RWPE1 (cell line): ENCODE results near the gene METTL22.

Experiments
- CTCF ChIA-PET: fragments of 350-600 bp; sonication (Branson Sonifier 250); formaldehyde crosslinking; extraction: SDS; loops from one replicate; lab custom pipeline; 2021; lab: Yijun Ruan, JAX
- POLR2A ChIA-PET: fragments of 400-600 bp; formaldehyde crosslinking; extraction: SDS; loops from one replicate; lab custom pipeline; 2020; ENCODE audit warnings: antibody characterized with exemption; ENCODE audit not compliant: low non-redundant PET; lab: Yijun Ruan, JAX
- DNase-seq: peaks from one replicate; pipeline ENCODE4 v3.0.0; 2012; ENCODE audit warnings: low spot score
- H3K27ac ChIP-seq: fragments of 450-650 bp; 2 replicates; pipeline ENCODE4 v1.5.1; 2017
- TF ChIP-seq, protein P1 (sequence below): fragments of 450-650 bp; conservative IDR thresholded peaks from 2 replicates; pipeline ENCODE4 v1.5.1; 2017; ENCODE audit warnings: low read depth, mild to moderate bottlenecking

The METTL22 gene

DNA sequence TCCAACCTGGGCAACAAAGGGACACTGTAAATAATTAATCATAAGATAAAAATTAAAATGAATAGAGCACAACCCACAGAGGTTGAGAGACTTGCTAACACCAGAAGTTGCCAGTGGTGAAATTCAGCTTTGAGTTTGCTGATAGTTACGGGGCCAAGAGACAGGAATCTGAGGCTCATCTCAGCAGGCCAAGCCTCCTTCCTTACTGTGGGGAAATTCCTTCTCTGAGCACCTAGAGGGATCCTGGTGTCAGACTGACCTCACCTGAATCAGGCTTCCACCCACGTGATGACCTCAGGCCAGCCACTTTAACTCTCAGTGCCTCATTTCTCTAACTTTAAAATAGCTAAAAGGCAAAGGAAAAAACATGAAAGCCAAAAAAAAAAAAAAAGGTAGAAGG is 57.7 kb downstream of the METTL22 start:
- peak overlapping the region; percentile 53; the same call in 1 of the 2 replicates for H3K27ac ChIP-seq
- TF ChIP-seq, protein P1, sequence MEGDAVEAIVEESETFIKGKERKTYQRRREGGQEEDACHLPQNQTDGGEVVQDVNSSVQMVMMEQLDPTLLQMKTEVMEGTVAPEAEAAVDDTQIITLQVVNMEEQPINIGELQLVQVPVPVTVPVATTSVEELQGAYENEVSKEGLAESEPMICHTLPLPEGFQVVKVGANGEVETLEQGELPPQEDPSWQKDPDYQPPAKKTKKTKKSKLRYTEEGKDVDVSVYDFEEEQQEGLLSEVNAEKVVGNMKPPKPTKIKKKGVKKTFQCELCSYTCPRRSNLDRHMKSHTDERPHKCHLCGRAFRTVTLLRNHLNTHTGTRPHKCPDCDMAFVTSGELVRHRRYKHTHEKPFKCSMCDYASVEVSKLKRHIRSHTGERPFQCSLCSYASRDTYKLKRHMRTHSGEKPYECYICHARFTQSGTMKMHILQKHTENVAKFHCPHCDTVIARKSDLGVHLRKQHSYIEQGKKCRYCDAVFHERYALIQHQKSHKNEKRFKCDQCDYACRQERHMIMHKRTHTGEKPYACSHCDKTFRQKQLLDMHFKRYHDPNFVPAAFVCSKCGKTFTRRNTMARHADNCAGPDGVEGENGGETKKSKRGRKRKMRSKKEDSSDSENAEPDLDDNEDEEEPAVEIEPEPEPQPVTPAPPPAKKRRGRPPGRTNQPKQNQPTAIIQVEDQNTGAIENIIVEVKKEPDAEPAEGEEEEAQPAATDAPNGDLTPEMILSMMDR = no peak
- ChIA-PET POLR2A (interaction anchor here (0.6 kb wide), 1 partner anchor 190 kb away, joined by 5 read pairs; the partner anchor contains the start of gene CARHSP1), CTCF (interaction anchor here (0.6 kb wide), 1 partner anchor 60 kb away, joined by 3 read pairs; no protein-coding TSS in a partner anchor)
- DNase-seq = peak; percentile 51

DNA sequence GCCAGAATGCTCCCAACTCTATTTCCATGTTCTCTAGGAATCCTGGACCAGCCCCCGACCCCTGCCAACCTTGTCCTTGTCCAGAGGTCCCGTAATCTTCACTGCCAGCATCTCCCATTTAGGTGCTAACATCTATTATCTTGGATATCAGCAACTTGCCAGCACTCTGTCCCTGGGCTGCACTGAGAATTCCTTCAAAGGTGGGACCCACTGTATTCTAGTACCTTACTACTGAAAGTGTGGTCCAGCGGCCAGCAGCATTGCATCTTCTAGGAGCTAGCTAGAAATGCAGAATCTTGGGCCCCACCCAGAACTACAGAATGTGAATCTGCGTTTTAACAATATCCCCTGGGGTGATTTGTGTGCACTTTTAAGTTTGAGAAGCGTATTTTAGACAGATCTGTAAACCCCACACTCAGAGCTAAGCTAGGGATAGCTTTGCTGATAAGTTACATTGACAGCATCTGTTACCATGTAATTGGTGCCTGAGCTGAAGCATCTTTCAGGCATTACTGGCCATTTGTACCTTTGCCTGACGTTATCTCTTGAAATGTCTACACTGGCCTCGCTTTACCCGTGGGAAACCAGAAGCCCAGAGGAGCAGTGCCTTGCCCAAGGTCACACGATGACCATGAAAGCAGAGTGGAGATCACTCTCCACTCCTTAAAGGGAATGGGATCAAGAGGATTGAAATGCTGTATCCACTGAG is 61.2 kb downstream of the METTL22 start:
- TF ChIP-seq, protein P1 = no peak
- ChIA-PET POLR2A (interaction anchor here (0.6 kb wide), 1 partner anchor 41 kb away, joined by 3 read pairs; no protein-coding TSS in a partner anchor), CTCF (no interaction called here)
- no peak for DNase-seq
- no peak overlapping the region for H3K27ac ChIP-seq

DNA sequence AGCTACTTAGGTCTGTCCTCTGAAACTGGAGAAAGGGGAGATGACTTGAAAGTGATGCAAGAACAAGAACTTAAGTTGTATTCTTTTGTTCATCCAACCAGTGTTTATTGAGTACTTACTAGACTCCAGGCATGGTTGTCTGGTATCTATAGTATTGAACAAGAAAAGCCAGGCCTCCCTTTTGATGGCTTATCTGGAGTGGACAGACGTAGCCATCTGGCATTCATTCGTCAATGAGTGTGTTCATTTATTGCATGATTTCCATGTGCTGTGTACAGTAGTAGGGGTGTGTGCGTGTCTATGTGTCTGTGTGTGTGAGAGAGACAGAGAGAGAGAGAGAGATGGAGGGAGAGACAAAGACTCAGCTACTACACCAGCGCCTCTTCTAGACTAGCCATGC is 62.1 kb downstream of the METTL22 start:
- ChIA-PET POLR2A (no interaction called here), CTCF (interaction anchor here (0.6 kb wide), 1 partner anchor 147 kb away, joined by 3 read pairs; no protein-coding TSS in a partner anchor)
- TF ChIP-seq, protein P1 = no peak
- no peak for DNase-seq
- H3K27ac ChIP-seq = no peak overlapping the region

DNA sequence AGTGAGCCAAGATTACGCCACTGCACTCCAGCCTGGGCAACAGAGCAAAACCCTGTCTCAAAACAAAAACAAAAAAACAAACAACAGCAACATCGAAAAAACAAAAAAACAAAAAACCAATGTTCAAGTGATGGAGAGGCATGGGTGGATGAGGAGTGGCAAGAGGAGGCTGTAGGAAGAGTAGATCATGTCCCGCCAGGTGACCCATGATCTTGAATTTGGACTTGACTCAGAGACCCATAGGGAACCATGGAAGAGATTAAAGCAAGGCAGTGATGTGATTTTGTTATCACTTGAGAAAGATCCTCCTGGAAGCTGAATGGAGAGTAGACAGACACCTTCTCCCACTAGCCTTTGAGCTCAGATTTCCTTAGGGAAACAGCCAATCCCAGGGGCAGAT is 64.1 kb downstream of the METTL22 start:
- ChIA-PET POLR2A (no interaction called here), CTCF (interaction anchor here (0.7 to 0.8 kb wide), 3 partner anchors 50 to 278 kb away, joined by 3 to 4 read pairs (median 3); partner anchors contain the start of gene USP7)
- no peak for DNase-seq
- H3K27ac ChIP-seq = peak overlapping the region; percentile 31; the same call in 1 of the 2 replicates
- TF ChIP-seq, protein P1 = no peak

DNA sequence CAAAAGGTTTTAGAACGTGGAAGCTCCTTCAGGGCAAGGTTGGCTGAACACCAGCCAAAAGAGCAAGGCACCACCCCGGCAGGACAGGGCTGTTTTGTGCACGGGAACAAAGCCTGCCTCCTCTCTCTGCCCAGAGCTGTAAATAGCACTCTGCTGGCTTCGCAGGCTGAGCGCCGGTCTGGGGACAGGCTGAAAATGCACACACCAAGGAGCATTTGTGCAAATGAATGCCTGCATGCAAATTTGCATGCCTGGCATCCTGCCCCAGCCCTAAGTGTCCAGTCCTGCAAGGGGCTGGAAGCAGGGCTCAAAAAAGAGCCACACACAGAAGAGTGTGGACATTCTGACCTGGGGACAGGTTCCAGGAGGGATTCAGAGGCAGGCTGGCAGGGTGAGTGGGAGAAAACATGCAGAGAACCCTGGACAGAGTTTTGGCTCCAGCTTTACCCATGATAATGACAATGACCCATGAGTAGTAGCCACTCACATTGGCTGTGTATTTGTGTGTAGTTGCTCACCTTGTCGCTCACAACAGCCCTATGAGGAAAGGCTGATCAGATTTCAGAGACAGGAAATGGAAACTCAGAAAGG is 64.6 kb downstream of the METTL22 start:
- POLR2A ChIA-PET = no interaction called here
- CTCF ChIA-PET = interaction anchor here (0.7 to 0.8 kb wide), 2 partner anchors 50 to 277 kb away, joined by 3 to 4 read pairs; partner anchors contain the start of gene USP7
- TF ChIP-seq, protein P1 = no peak
- no peak for DNase-seq
- H3K27ac ChIP-seq = peak overlapping the region; percentile 31

DNA sequence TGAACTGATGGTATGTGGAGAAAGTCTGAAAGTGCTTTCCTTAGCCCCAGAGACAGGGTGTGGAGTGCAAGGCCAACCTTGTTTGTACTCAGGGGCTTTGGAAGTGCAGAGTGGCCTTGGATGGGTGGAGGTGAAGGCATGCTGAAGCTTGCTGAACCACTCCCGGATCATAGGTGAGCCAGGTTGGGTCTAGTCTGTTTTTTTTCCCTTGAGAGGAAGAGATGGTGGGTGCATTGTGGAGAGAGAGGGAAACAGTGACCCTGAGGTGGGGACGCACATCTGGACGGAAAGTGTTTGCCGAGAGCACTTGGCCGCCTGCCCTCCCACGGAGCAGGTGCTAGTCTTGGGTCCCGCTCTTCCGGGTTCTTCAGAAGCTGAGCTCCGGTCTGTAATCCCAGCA is 65.4 kb downstream of the METTL22 start:
- POLR2A ChIA-PET = no interaction called here
- peak overlapping the region; percentile 31; the same call in 1 of the 2 replicates for H3K27ac ChIP-seq
- CTCF ChIA-PET = no interaction called here
- DNase-seq = no peak
- TF ChIP-seq, protein P1 = no peak
